K562 (cell line): ENCODE measurements around the gene XIRP1. TPM values are rescaled to one million over a fixed set of nuclear protein-coding genes. Genes with fewer than 3 reads are reported as not detected.

ENCODE experiments used
- ATAC-seq: fragments of 200-7000 bp; cut with Tn5 transposase; 3 replicates; pipeline ENCODE4 v1.9.1; 2020; ENCODE audit warnings: moderate library complexity
- BruUV-seq: library from RNA; stranded (reverse); fragments of 400-500 nt; replicated peaks from 2 replicates; lab custom pipeline; 2021; lab: Mats Ljungman, UMichigan
- CTCF ChIA-PET: fragments of 300-600 bp; formaldehyde crosslinking; extraction: SDS; loops from one replicate; lab custom pipeline; 2021; ENCODE audit warnings: low intra/inter-chr PET ratio; lab: Yijun Ruan, JAX
- POLR2A ChIA-PET: fragments of 300-600, 350-650 bp; sonication (Branson Sonifier 250); formaldehyde crosslinking; extraction: SDS; loops from one replicate; lab custom pipeline; 2021; ENCODE audit warnings: antibody characterized with exemption, inconsistent platforms; lab: Yijun Ruan, JAX
- DNase-seq, 4 experiments: peaks; one replicate each; pipeline versions ENCODE4 v3.0.0 to v3.0.0-alpha.2; 2011 to 2018; ENCODE audit warnings: low spot score in 3 of 4, mixed read lengths in 3 of 4; ENCODE audit errors: extremely low read depth in 1 of 4
- FAIRE-seq: peaks from 2 replicates; lab custom pipeline; 2011; peaks lifted over from hg19 to GRCh38; lab: Jason Lieb, UNC
- H2AFZ ChIP-seq: 2 replicates; pipeline ENCODE4 v1.6.0; 2011; ENCODE audit warnings: low read depth, low read length, control low read depth, inconsistent platforms
- H3K27ac ChIP-seq: fragments of 200-600 bp; 3 replicates; pipeline ENCODE4 v1.8.0; 2011; ENCODE audit warnings: low read depth, mild to moderate bottlenecking, control low read depth, inconsistent platforms, low read length, moderate library complexity, mixed read lengths; ENCODE audit errors: extremely low read depth
- H3K27me3 ChIP-seq, 2 experiments: fragments of 300-600 bp in 1 of 2; 2 replicates in 1 of 2; 3 replicates in 1 of 2; pipeline versions ENCODE4 v1.6.0 to v1.8.0; 2011; ENCODE audit warnings: inconsistent platforms in 2 of 2, low read length in 2 of 2, mild to moderate bottlenecking in 1 of 2, mixed read lengths in 1 of 2, moderate library complexity in 1 of 2; ENCODE audit not compliant: control insufficient read depth in 2 of 2, insufficient read depth in 2 of 2
- H3K36me3 ChIP-seq: fragments of 300-600 bp; 3 replicates; pipeline ENCODE4 v1.8.0; 2011; ENCODE audit warnings: mild to moderate bottlenecking, low read length, inconsistent platforms; ENCODE audit not compliant: control insufficient read depth, insufficient read depth
- H3K4me1 ChIP-seq, 2 experiments: fragments of 200-600 bp in 1 of 2; replicated peaks in 1 of 2; 2 replicates in 1 of 2; 3 replicates in 1 of 2; pipeline versions ENCODE4 v1.5.1 to v1.8.0; 2011; ENCODE audit warnings: inconsistent platforms in 2 of 2, low read length in 2 of 2, mild to moderate bottlenecking in 1 of 2, mixed read lengths in 1 of 2, moderate library complexity in 1 of 2; ENCODE audit not compliant: control insufficient read depth in 2 of 2, insufficient read depth in 2 of 2
- H3K4me2 ChIP-seq: 2 replicates; pipeline ENCODE4 v1.6.1; 2011; ENCODE audit warnings: low read length, control low read depth, inconsistent platforms, mixed read lengths; ENCODE audit not compliant: insufficient read depth
- H3K4me3 ChIP-seq: fragments of 200-600 bp; sonication (generic), shearing (Covaris generic); 2 replicates; pipeline ENCODE4 v1.5.1; 2016; ENCODE audit warnings: control low read depth, inconsistent platforms
- H3K79me2 ChIP-seq: fragments of 200-600 bp; 3 replicates; pipeline ENCODE4 v1.8.0; 2011; ENCODE audit warnings: low read length, inconsistent platforms; ENCODE audit not compliant: control insufficient read depth, insufficient read depth
- H3K9ac ChIP-seq, 2 experiments: 2 replicates each; pipeline versions ENCODE4 v1.6.0 to v1.6.1; 2011; ENCODE audit warnings: low read depth in 2 of 2, low read length in 2 of 2, control low read depth in 1 of 2, inconsistent platforms in 1 of 2, mild to moderate bottlenecking in 1 of 2, mixed read lengths in 1 of 2; ENCODE audit not compliant: insufficient read depth in 1 of 2
- H3K9me1 ChIP-seq: one replicate; pipeline ENCODE4 v1.6.0; 2011; ENCODE audit warnings: inconsistent platforms, mild to moderate bottlenecking, low read length, moderate library complexity; ENCODE audit not compliant: control insufficient read depth, insufficient read depth
- H3K9me3 ChIP-seq: replicated peaks from 2 replicates; pipeline ENCODE4 v1.5.1; 2011; ENCODE audit warnings: low read depth, low read length, inconsistent platforms; ENCODE audit not compliant: control insufficient read depth, insufficient read depth
- H4K20me1 ChIP-seq: replicated peaks from 2 replicates; pipeline ENCODE4 v1.6.1; 2011; ENCODE audit warnings: low read length, inconsistent platforms, mixed read lengths; ENCODE audit not compliant: control insufficient read depth, insufficient read depth
- CEBPB ChIP-seq: fragments of 450-650 bp; IDR thresholded peaks from 2 replicates; pipeline ENCODE4 v1.6.1; 2016; ENCODE audit warnings: missing genetic modification characterization, missing compliant biosample characterization
- CEBPG ChIP-seq, 3 experiments: fragments of 200-800 bp in 1 of 3; sonication (Bioruptor generic) in 1 of 3; sonication (generic) in 1 of 3; formaldehyde crosslinking in 1 of 3; IDR thresholded peaks in 2 of 3; conservative IDR thresholded peaks in 1 of 3; 2 replicates each; pipeline versions ENCODE4 v1.6.1 to v1.8.0; 2016 to 2022; ENCODE audit warnings: missing compliant biosample characterization in 2 of 3, missing genetic modification characterization in 2 of 3, mild to moderate bottlenecking in 1 of 3, missing genetic modification reagents in 1 of 3
- NONO ChIP-seq, 2 experiments: fragments of 200-400 bp in 1 of 2; fragments of 450-650 bp in 1 of 2; formaldehyde crosslinking in 1 of 2; IDR thresholded peaks; 2 replicates each; pipeline ENCODE4 v1.6.1; 2017; ENCODE audit warnings: low read depth in 2 of 2, mild to moderate bottlenecking in 2 of 2, moderate library complexity in 2 of 2, low read length in 1 of 2
- TGIF2 ChIP-seq: sonication (generic); formaldehyde crosslinking; IDR thresholded peaks from 2 replicates; pipeline ENCODE4 v1.8.1; 2022; ENCODE audit warnings: mild to moderate bottlenecking, missing genetic modification reagents, moderate library complexity
- ZNF175 ChIP-seq: fragments of 200-800 bp; sonication (Bioruptor generic); IDR thresholded peaks from 2 replicates; pipeline ENCODE4 v1.6.1; 2016; ENCODE audit warnings: low read depth, mild to moderate bottlenecking, missing genetic modification characterization, missing compliant biosample characterization
- ZNF316 ChIP-seq: fragments of 450-650 bp; IDR thresholded peaks from 2 replicates; pipeline ENCODE4 v1.6.1; 2016
- WGBS: fragments of 100-300 bp; shearing (Covaris generic); methylation state at CpG from one replicate; pipeline ENCODE4 v1.1.6; 2016; ENCODE audit warnings: low coverage, mixed read lengths; ENCODE audit not compliant: insufficient coverage; ENCODE audit errors: missing lambda C conversion rate; 5-methylcytosine and 5-hydroxymethylcytosine counted together
- in situ Hi-C: fragments of 300-500 bp; cut with MboI; formaldehyde crosslinking; loops from 4 replicates; pipeline ENCODE4 v1.15.0; 2018; ENCODE audit warnings: inconsistent platforms, mixed read lengths
- intact Hi-C: fragments of 100-400 bp; cut with micrococcal nuclease; formaldehyde crosslinking; loops from 2 replicates; pipeline ENCODE4 v1.14.2; 2022
- polyA plus RNA-seq, 8 experiments: library from polyadenylated mRNA; depleted of rRNA in 4 of 8; stranded (reverse) in 5 of 8; unstranded in 3 of 8; fragments of >200 nt; fragmentation: Nextera tagmentation in 2 of 8; fragmentation: Illumina TruSeq in 1 of 8; extraction: Ambion mirVana in 2 of 8; extraction: Trizol in 1 of 8; gene quantifications; 2 replicates each; pipeline versions ENCODE4 v1.2.1 to v1.2.3, GENCODE V29; 2011 to 2014; ENCODE audit warnings: inconsistent platforms in 1 of 8, missing spikeins in 1 of 8
- total RNA-seq, 7 experiments: library from RNA; depleted of rRNA in 6 of 7; stranded (reverse); fragments of >200 nt in 6 of 7; fragmentation: Illumina TruSeq in 2 of 7; extraction: Trizol in 2 of 7; gene quantifications; 2 replicates each; pipeline versions ENCODE4 v1.2.1 to v1.2.3, GENCODE V29; 2011 to 2021; ENCODE audit warnings: low replicate concordance in 1 of 7
- TF ChIP-seq, protein P1 (sequence below): sonication (generic); formaldehyde crosslinking; IDR thresholded peaks from 2 replicates; pipeline ENCODE4 v1.8.0; 2022; ENCODE audit warnings: mild to moderate bottlenecking, missing genetic modification reagents
- TF ChIP-seq, protein P2 (sequence below): fragments of 250-450 bp; sonication (Bioruptor Pico); IDR thresholded peaks from 2 replicates; pipeline ENCODE4 v1.4.0; 2020; ENCODE audit warnings: mild to moderate bottlenecking, moderate library complexity, borderline replicate concordance

The XIRP1 gene
- total and polyA plus RNA-seq, 9 of the 15 experiments (the other 6 are each of a cell fraction or from before 2014, with no cell fraction given), result 0.03 to 0.27 (median 0.08) TPM; not detected in 3

DNA sequence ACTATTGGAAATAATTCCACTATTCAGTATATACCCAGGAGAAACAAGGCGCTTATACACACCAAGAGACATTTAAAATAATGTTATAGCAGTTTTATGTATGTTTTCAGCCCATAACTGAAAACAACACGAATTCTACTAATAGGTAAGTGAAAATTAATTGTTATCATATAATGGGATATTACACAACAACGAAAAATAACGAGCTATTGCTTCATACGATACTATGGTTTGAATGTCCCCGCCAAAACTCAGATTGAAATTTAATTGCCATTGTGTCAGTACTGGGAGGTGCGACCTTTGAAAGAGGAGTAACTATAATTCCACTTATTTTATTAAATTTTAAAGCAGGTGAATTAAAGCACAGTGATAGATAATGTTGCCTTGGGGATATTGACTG is 35.0 kb downstream of the XIRP1 start:
- CTCF ChIA-PET, result no interaction called here
- BruUV-seq, result no TSS peak
- TF ChIP-seq CEBPG (CRISPR knock-in tag; IDR thresholded peaks at IDR 0.05) (no peak), CEBPG (tag; conservative IDR thresholded peaks at IDR 0.05 in 1 of 2, IDR thresholded peaks at IDR 0.05 in 1 of 2) (peak in 1 of 2 experiments; percentile 82; a peak in 2 of 4 replicates), NONO (IDR thresholded peaks at IDR 0.05; ENCODE audit: low read depth in 2 of 2, low read length in 1 of 2) (no peak), CEBPB (tag) (peak; percentile 64)

DNA sequence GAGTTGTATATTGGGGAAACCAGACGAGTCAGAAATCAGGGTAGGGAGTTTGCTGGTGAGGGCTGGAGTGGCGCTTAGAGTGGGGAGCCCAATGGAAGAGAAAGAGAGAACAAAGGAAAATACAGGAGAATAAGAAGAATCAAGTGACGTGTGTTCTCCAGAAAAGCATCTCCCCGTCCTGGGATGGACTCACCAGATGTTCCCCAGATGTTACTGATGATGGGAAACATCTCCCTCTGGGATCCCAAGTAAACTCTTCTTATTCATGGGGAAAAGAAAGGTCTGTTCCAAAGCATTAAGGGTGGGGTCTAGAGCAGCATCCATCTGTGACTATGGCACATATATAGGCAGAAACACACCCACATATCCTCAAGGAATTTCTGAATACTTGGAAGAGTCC is 36.0 kb downstream of the XIRP1 start:
- POLR2A ChIA-PET, result interaction anchor here (0.6 to 0.9 kb wide), 3 partner anchors 9 to 17 kb away, joined by 3 to 4 read pairs (median 4); no protein-coding TSS in a partner anchor
- Histone ChIP-seq H3K9ac (no peak overlapping the region), H4K20me1 (peaks cover 12% of the 10 kb centered on the region), H3K36me3 (peaks cover 4% of the 10 kb centered on the region; the same call in 1 of the 3 replicates), H3K79me2 (peaks cover 23% of the 10 kb centered on the region), H3K27me3 (no peaks in the 10 kb centered on the region; a peak in 1 of 5 replicates), H3K9me3 (no peaks in the 10 kb centered on the region), H2AFZ (no peak overlapping the region), H3K4me2 (no peak overlapping the region), H3K4me1 (peaks cover 24 to 37% of the 10 kb centered on the region in 2 experiments), H3K4me3 (no peak overlapping the region), H3K27ac (no peak overlapping the region), H3K9me1 (peaks cover 10% of the 10 kb centered on the region)
- no peak for FAIRE-seq
- no peak for ATAC-seq
- WGBS, result 55% methylated on average over 4 of the region's 4 CpGs
- in situ Hi-C loops (no loop called here), intact Hi-C loops (no loop called here)
- CTCF ChIA-PET, result no interaction called here
- DNase-seq, result no peak
- BruUV-seq, result no TSS peak
- TF ChIP-seq, protein P1, sequence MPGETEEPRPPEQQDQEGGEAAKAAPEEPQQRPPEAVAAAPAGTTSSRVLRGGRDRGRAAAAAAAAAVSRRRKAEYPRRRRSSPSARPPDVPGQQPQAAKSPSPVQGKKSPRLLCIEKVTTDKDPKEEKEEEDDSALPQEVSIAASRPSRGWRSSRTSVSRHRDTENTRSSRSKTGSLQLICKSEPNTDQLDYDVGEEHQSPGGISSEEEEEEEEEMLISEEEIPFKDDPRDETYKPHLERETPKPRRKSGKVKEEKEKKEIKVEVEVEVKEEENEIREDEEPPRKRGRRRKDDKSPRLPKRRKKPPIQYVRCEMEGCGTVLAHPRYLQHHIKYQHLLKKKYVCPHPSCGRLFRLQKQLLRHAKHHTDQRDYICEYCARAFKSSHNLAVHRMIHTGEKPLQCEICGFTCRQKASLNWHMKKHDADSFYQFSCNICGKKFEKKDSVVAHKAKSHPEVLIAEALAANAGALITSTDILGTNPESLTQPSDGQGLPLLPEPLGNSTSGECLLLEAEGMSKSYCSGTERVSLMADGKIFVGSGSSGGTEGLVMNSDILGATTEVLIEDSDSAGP (CRISPR knock-in tag), result no peak
- no peak for TF ChIP-seq TGIF2
- TF ChIP-seq, protein P2, sequence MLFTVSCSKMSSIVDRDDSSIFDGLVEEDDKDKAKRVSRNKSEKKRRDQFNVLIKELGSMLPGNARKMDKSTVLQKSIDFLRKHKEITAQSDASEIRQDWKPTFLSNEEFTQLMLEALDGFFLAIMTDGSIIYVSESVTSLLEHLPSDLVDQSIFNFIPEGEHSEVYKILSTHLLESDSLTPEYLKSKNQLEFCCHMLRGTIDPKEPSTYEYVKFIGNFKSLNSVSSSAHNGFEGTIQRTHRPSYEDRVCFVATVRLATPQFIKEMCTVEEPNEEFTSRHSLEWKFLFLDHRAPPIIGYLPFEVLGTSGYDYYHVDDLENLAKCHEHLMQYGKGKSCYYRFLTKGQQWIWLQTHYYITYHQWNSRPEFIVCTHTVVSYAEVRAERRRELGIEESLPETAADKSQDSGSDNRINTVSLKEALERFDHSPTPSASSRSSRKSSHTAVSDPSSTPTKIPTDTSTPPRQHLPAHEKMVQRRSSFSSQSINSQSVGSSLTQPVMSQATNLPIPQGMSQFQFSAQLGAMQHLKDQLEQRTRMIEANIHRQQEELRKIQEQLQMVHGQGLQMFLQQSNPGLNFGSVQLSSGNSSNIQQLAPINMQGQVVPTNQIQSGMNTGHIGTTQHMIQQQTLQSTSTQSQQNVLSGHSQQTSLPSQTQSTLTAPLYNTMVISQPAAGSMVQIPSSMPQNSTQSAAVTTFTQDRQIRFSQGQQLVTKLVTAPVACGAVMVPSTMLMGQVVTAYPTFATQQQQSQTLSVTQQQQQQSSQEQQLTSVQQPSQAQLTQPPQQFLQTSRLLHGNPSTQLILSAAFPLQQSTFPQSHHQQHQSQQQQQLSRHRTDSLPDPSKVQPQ (CRISPR knock-in tag), result no peak
- no peak for TF ChIP-seq ZNF175 (CRISPR knock-in tag)
- no peak for TF ChIP-seq ZNF316

More for the DNA sequence above, 35.0 kb downstream of the XIRP1 start:
- Histone ChIP-seq H3K27ac (no peak overlapping the region), H3K36me3 (no peaks in the 10 kb centered on the region), H3K79me2 (peaks cover 14% of the 10 kb centered on the region), H4K20me1 (peaks cover 3% of the 10 kb centered on the region; the same call in 1 of the 2 replicates), H3K9ac (no peak overlapping the region), H2AFZ (no peak overlapping the region), H3K4me2 (no peak overlapping the region), H3K27me3 (no peaks in the 10 kb centered on the region; a peak in 1 of 5 replicates), H3K4me1 (peaks cover 14 to 27% of the 10 kb centered on the region in 2 experiments), H3K4me3 (no peak overlapping the region), H3K9me3 (no peaks in the 10 kb centered on the region), H3K9me1 (peaks cover under 1% of the 10 kb centered on the region)
- DNase-seq (no peak), ATAC-seq (no peak), FAIRE-seq (no peak)
- WGBS, result 39% methylated on average over 7 of the region's 7 CpGs
- intact Hi-C loops, result no loop called here
- POLR2A ChIA-PET, result interaction anchor here (0.6 to 2.1 kb wide), 2 partner anchors 10 to 16 kb away, joined by 3 to 10 read pairs; no protein-coding TSS in a partner anchor
- in situ Hi-C loops, result no loop called here
